SK-N-SH (cell line): ENCODE data around the gene PACSIN3. TPM values are rescaled to one million over a fixed set of nuclear protein-coding genes. Genes with fewer than 3 reads are reported as not detected.
"Not testable (repeated sequence)": the region's sequence is repeated elsewhere in the genome, so short reads cannot be mapped to it uniquely, and the experiment has no call there.

ENCODE experiments used
- CTCF ChIA-PET: fragments of 300-600, 350-600 bp; formaldehyde crosslinking; extraction: SDS; loops from one replicate; lab custom pipeline; 2021; lab: Yijun Ruan, JAX
- POLR2A ChIA-PET: fragments of 350-600 bp; sonication (Branson Sonifier 250); formaldehyde crosslinking; extraction: SDS; loops from one replicate; lab custom pipeline; 2020; ENCODE audit warnings: antibody characterized with exemption, inconsistent platforms; lab: Yijun Ruan, JAX
- DNase-seq: peaks from one replicate; pipeline ENCODE4 v3.0.0; 2012
- H2AFZ ChIP-seq: fragments of 200-600 bp; sonication (generic); 2 replicates; pipeline ENCODE4 v1.8.1; 2016; ENCODE audit warnings: antibody characterized with exemption, mild to moderate bottlenecking, low read depth
- H3F3A ChIP-seq: fragments of 200-600 bp; sonication (generic); replicated peaks from 2 replicates; pipeline ENCODE3; 2016; ENCODE audit warnings: antibody characterized with exemption, mild to moderate bottlenecking; ENCODE audit not compliant: insufficient read depth
- H3K27ac ChIP-seq, 2 experiments: fragments of 200-500 bp in 1 of 2; fragments of 200-600 bp in 1 of 2; sonication (Bioruptor generic) in 1 of 2; sonication (generic), shearing (Covaris generic) in 1 of 2; 2 replicates each; pipeline versions ENCODE4 v1.5.1 to v1.6.1; 2014 to 2016; ENCODE audit warnings: low read depth in 2 of 2, inconsistent platforms in 1 of 2, low read length in 1 of 2, mild to moderate bottlenecking in 1 of 2, mixed read lengths in 1 of 2
- H3K27me3 ChIP-seq: fragments of 200-600 bp; sonication (generic), shearing (Covaris generic); 2 replicates; pipeline ENCODE4 v1.6.1; 2016; ENCODE audit warnings: mixed run types; ENCODE audit not compliant: insufficient read depth
- H3K36me3 ChIP-seq, 2 experiments: fragments of 200-500 bp in 1 of 2; fragments of 200-600 bp in 1 of 2; sonication (Bioruptor generic) in 1 of 2; sonication (generic) in 1 of 2; replicated peaks in 1 of 2; 2 replicates each; pipeline versions ENCODE3 to v1.5.1; 2014 to 2016; ENCODE audit warnings: low read length in 1 of 2, mild to moderate bottlenecking in 1 of 2; ENCODE audit not compliant: insufficient read depth in 2 of 2, control insufficient read depth in 1 of 2
- H3K4me1 ChIP-seq, 2 experiments: fragments of 200-500 bp in 1 of 2; fragments of 200-600 bp in 1 of 2; sonication (Bioruptor generic) in 1 of 2; sonication (generic), shearing (Covaris generic) in 1 of 2; 2 replicates each; pipeline versions ENCODE4 v1.5.1 to v1.6.1; 2014 to 2016; ENCODE audit warnings: low read depth in 1 of 2, low read length in 1 of 2, mixed run types in 1 of 2; ENCODE audit not compliant: insufficient read depth in 2 of 2, control insufficient read depth in 1 of 2
- H3K4me2 ChIP-seq: fragments of 200-600 bp; sonication (generic), shearing (Covaris generic); 2 replicates; pipeline ENCODE4 v1.6.1; 2017; ENCODE audit warnings: mixed run types
- H3K4me3 ChIP-seq, 2 experiments: fragments of 200-500 bp in 1 of 2; fragments of 200-600 bp in 1 of 2; sonication (Bioruptor generic) in 1 of 2; sonication (generic), shearing (Covaris generic) in 1 of 2; 2 replicates each; pipeline versions ENCODE4 v1.5.1 to v1.8.1; 2014 to 2016; ENCODE audit warnings: low read depth in 2 of 2, inconsistent platforms in 1 of 2, low read length in 1 of 2, mild to moderate bottlenecking in 1 of 2, mixed read lengths in 1 of 2, moderate library complexity in 1 of 2
- H3K79me2 ChIP-seq: fragments of 200-600 bp; sonication (generic); 2 replicates; pipeline ENCODE4 v1.8.1; 2017; ENCODE audit warnings: mild to moderate bottlenecking; ENCODE audit not compliant: insufficient read depth
- H3K9ac ChIP-seq: fragments of 200-600 bp; sonication (generic); 2 replicates; pipeline ENCODE4 v1.6.1; 2017; ENCODE audit warnings: mixed run types
- H3K9me2 ChIP-seq: fragments of 200-600 bp; sonication (generic); 2 replicates; pipeline ENCODE4 v1.6.1; 2017; ENCODE audit warnings: mixed run types
- H3K9me3 ChIP-seq: fragments of 200-600 bp; sonication (generic); 2 replicates; pipeline ENCODE4 v1.6.1; 2017; ENCODE audit warnings: mixed run types, mild to moderate bottlenecking, moderate library complexity
- H4K20me1 ChIP-seq: fragments of 200-600 bp; sonication (generic); 2 replicates; pipeline ENCODE4 v1.6.1; 2017; ENCODE audit warnings: mild to moderate bottlenecking, mixed run types; ENCODE audit not compliant: insufficient read depth
- CHD2 ChIP-seq: fragments of 150-350 bp; IDR thresholded peaks from 2 replicates; pipeline ENCODE4 v1.6.1; 2018; ENCODE audit warnings: low read length; ENCODE audit not compliant: partially characterized antibody
- ELF1 ChIP-seq: IDR thresholded peaks from 2 replicates; pipeline ENCODE4 v1.4.0; 2012
- EP300 ChIP-seq, 2 experiments: IDR thresholded peaks; 2 replicates each; pipeline versions ENCODE4 v1.4.0 to v1.6.1; 2012; ENCODE audit warnings: borderline replicate concordance in 1 of 2, low read depth in 1 of 2, low read length in 1 of 2
- EZH2phosphoT487 ChIP-seq: fragments of 200-600 bp; sonication (generic); IDR thresholded peaks from 2 replicates; pipeline ENCODE4 v1.6.1; 2017; ENCODE audit warnings: low read depth, mixed run types, mild to moderate bottlenecking, antibody characterized with exemption, moderate library complexity, borderline replicate concordance
- FOSL2 ChIP-seq: IDR thresholded peaks from 2 replicates; pipeline ENCODE4 v1.4.0; 2012; ENCODE audit warnings: low read depth, mild to moderate bottlenecking, moderate library complexity, borderline replicate concordance
- FOXJ3 ChIP-seq: sonication (generic); formaldehyde crosslinking; IDR thresholded peaks from 2 replicates; pipeline ENCODE4 v1.5.1; 2020; ENCODE audit warnings: mild to moderate bottlenecking, missing genetic modification reagents
- GATA2 ChIP-seq: sonication (generic); formaldehyde crosslinking; IDR thresholded peaks from 2 replicates; pipeline ENCODE4 v1.5.0; 2020; ENCODE audit warnings: mild to moderate bottlenecking, missing genetic modification reagents
- MAX ChIP-seq: IDR thresholded peaks from 2 replicates; pipeline ENCODE4 v1.4.0; 2012; ENCODE audit warnings: low read depth
- MEF2A ChIP-seq: IDR thresholded peaks from 2 replicates; pipeline ENCODE4 v1.4.0; 2012; ENCODE audit warnings: low read depth, borderline replicate concordance
- MXI1 ChIP-seq: IDR thresholded peaks from 2 replicates; pipeline ENCODE4 v1.6.1; 2012; ENCODE audit warnings: mild to moderate bottlenecking, low read depth, low read length, improper control_type of control experiment
- NFIC ChIP-seq: IDR thresholded peaks from 2 replicates; pipeline ENCODE4 v1.4.0; 2012; ENCODE audit warnings: borderline replicate concordance
- NRF1 ChIP-seq: IDR thresholded peaks from 2 replicates; pipeline ENCODE4 v1.6.1; 2012; ENCODE audit warnings: low read depth, mild to moderate bottlenecking, low read length
- PBX3 ChIP-seq: IDR thresholded peaks from 2 replicates; pipeline ENCODE4; 2012
- RAD21 ChIP-seq: IDR thresholded peaks from 2 replicates; pipeline ENCODE4 v1.6.1; 2012; ENCODE audit warnings: mild to moderate bottlenecking, low read length
- RFX5 ChIP-seq: IDR thresholded peaks from 2 replicates; pipeline ENCODE4 v1.6.1; 2012; ENCODE audit warnings: mild to moderate bottlenecking, improper control_type of control experiment, low read length
- SIN3A ChIP-seq: IDR thresholded peaks from 2 replicates; pipeline ENCODE4 v1.6.1; 2012; ENCODE audit warnings: low read depth, mild to moderate bottlenecking, low read length, moderate library complexity, borderline replicate concordance
- SMC3 ChIP-seq: IDR thresholded peaks from 2 replicates; pipeline ENCODE4 v1.6.1; 2012; ENCODE audit warnings: low read depth, low read length, improper control_type of control experiment
- USF1 ChIP-seq: IDR thresholded peaks from 2 replicates; pipeline ENCODE4 v1.4.0; 2012; ENCODE audit warnings: low read depth, borderline replicate concordance
- WGBS: methylation state at CpG from one replicate; pipeline ENCODE4 v1.1.6; 2017; ENCODE audit warnings: low lambda C conversion rate; 5-methylcytosine and 5-hydroxymethylcytosine counted together
- polyA plus RNA-seq, 3 experiments: library from polyadenylated mRNA; depleted of rRNA; stranded (reverse); fragments of >200 nt; gene quantifications; 2 replicates each; pipeline ENCODE4 v1.2.3, GENCODE V29; 2012
- TF ChIP-seq, protein P1 (sequence below): fragments of 150-350 bp; IDR thresholded peaks from 2 replicates; pipeline ENCODE4 v1.6.1; 2016; ENCODE audit warnings: mild to moderate bottlenecking, low read depth, low read length
- TF ChIP-seq, protein P2 (sequence below): IDR thresholded peaks from 2 replicates; pipeline ENCODE4 v1.4.0; 2012; ENCODE audit warnings: low read depth, borderline replicate concordance

PACSIN3 gene
- polyA plus RNA-seq, 1 of the 3 experiments (the other 2 are of a cell fraction): 31.1 TPM

DNA sequence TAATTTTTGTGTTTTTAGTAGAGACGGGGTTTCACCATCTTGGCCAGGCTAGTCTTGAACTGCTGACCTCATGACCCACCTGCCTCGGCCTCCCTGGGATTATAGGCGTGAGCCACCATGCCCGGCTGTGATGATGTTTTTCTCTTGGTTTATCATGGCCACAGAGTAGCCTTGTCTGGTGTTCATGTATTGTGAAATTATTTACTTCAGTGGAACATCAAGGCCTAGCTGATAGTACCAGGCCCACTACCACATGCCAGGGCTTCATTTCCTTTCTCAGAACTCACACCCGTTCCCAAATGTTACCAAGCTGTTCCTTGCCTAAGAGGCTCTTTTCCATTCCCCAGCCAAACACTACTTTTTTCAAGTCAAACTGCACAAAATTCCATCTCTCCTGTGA, 22.4 kb upstream of the PACSIN3 start:
- H3K9me2 ChIP-seq: no peaks in the 10 kb centered on the region
- H2AFZ ChIP-seq: no peak overlapping the region
- TF ChIP-seq, protein P1, sequence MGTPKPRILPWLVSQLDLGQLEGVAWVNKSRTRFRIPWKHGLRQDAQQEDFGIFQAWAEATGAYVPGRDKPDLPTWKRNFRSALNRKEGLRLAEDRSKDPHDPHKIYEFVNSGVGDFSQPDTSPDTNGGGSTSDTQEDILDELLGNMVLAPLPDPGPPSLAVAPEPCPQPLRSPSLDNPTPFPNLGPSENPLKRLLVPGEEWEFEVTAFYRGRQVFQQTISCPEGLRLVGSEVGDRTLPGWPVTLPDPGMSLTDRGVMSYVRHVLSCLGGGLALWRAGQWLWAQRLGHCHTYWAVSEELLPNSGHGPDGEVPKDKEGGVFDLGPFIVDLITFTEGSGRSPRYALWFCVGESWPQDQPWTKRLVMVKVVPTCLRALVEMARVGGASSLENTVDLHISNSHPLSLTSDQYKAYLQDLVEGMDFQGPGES: no peak
- TF ChIP-seq SIN3A: no peak
- no peak for TF ChIP-seq CHD2
- no peak for TF ChIP-seq NFIC
- TF ChIP-seq NRF1: no peak
- TF ChIP-seq FOXJ3 (CRISPR knock-in tag): no peak
- no peak for TF ChIP-seq USF1
- no peak for TF ChIP-seq MAX
- TF ChIP-seq EZH2phosphoT487: no peak
- TF ChIP-seq MXI1: no peak
- no peak for TF ChIP-seq FOSL2
- TF ChIP-seq PBX3: no peak
- no peak for TF ChIP-seq GATA2
- no peak for TF ChIP-seq SMC3
- no peak for TF ChIP-seq RAD21
- TF ChIP-seq EP300 (IDR thresholded peaks at IDR 0.05; ENCODE audit: borderline replicate concordance in 1 of 2, low read depth in 1 of 2, low read length in 1 of 2): no peak
- TF ChIP-seq ELF1: no peak
- TF ChIP-seq, protein P2, sequence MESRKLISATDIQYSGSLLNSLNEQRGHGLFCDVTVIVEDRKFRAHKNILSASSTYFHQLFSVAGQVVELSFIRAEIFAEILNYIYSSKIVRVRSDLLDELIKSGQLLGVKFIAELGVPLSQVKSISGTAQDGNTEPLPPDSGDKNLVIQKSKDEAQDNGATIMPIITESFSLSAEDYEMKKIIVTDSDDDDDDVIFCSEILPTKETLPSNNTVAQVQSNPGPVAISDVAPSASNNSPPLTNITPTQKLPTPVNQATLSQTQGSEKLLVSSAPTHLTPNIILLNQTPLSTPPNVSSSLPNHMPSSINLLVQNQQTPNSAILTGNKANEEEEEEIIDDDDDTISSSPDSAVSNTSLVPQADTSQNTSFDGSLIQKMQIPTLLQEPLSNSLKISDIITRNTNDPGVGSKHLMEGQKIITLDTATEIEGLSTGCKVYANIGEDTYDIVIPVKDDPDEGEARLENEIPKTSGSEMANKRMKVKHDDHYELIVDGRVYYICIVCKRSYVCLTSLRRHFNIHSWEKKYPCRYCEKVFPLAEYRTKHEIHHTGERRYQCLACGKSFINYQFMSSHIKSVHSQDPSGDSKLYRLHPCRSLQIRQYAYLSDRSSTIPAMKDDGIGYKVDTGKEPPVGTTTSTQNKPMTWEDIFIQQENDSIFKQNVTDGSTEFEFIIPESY: no peak
- no peak for TF ChIP-seq RFX5
- no peak for TF ChIP-seq MEF2A
- peaks cover under 1% of the 10 kb centered on the region for H3F3A ChIP-seq
- H3K4me3 ChIP-seq: no peak overlapping the region
- ChIA-PET CTCF (interaction anchor here (0.6 to 0.8 kb wide), 2 partner anchors 9 to 198 kb away, joined by 3 read pairs; no protein-coding TSS in a partner anchor), POLR2A (no interaction called here)
- 98% methylated on average over 5 of the region's 5 CpGs for WGBS
- no peaks in the 10 kb centered on the region for H3K27me3 ChIP-seq
- H3K36me3 ChIP-seq: no peaks in the 10 kb centered on the region
- no peaks in the 10 kb centered on the region for H3K79me2 ChIP-seq
- no peak for DNase-seq
- no peaks in the 10 kb centered on the region for H4K20me1 ChIP-seq
- no peak overlapping the region for H3K9ac ChIP-seq
- no peak overlapping the region for H3K27ac ChIP-seq
- H3K4me1 ChIP-seq: peaks cover 0 to 4% of the 10 kb centered on the region in 2 experiments; a peak in 2 of 4 replicates
- H3K4me2 ChIP-seq: no peak overlapping the region
- H3K9me3 ChIP-seq: no peaks in the 10 kb centered on the region

GRCh38 chr11:47208008-47208552, 21.8 kb upstream of the PACSIN3 start:
- POLR2A ChIA-PET, H4K20me1 ChIP-seq, H3K4me1 ChIP-seq, H3K9me3 ChIP-seq, H2AFZ ChIP-seq, H3K79me2 ChIP-seq, H3K4me3 ChIP-seq, H3K4me2 ChIP-seq, DNase-seq, H3K36me3 ChIP-seq, H3K9ac ChIP-seq, H3F3A ChIP-seq, H3K27ac ChIP-seq, H3K9me2 ChIP-seq, H3K27me3 ChIP-seq: not testable (repeated sequence)
- CTCF ChIA-PET: interaction anchor here (0.6 to 0.8 kb wide), 2 partner anchors 9 to 199 kb away, joined by 3 read pairs; no protein-coding TSS in a partner anchor
- WGBS: 86% methylated on average over 13 of the region's 13 CpGs
